PFSK-1 (cell line): Measurements from ENCODE around the gene SFT2D3.

Experiments
- POLR2AphosphoS5 ChIP-seq: IDR thresholded peaks from 2 replicates; pipeline ENCODE4 v1.6.1; 2012; ENCODE audit warnings: low read depth, mild to moderate bottlenecking, control low read depth, low read length, moderate library complexity
- TAF1 ChIP-seq: IDR thresholded peaks from 2 replicates; pipeline ENCODE4 v1.6.1; 2012; ENCODE audit warnings: low read length, control low read depth, borderline replicate concordance; ENCODE audit not compliant: insufficient read depth

- no peak for TF ChIP-seq TAF1
- TF ChIP-seq POLR2AphosphoS5 = no peak
These were observed 10.6 kb upstream of the SFT2D3 start for GRCh38 chr2:127690696-127691095.
